HepG2 (cell line): Measurements from ENCODE around the gene RNF13. TPM values are rescaled to one million over a fixed set of nuclear protein-coding genes. Genes with fewer than 3 reads are reported as not detected.
A peak's percentile ranks its signal among the peaks of the same experiment; 100 is the strongest.

Source experiments
- ARID5B ChIP-seq: IDR thresholded peaks from 2 replicates; pipeline ENCODE4 v1.4.0; 2020; ENCODE audit warnings: mild to moderate bottlenecking, missing genetic modification reagents
- DMAP1 ChIP-seq: IDR thresholded peaks from 2 replicates; pipeline ENCODE4 v1.6.1; 2016
- FOXA1 ChIP-seq, 2 experiments: fragments of 450-650 bp in 1 of 2; sonication (generic) in 1 of 2; formaldehyde crosslinking in 1 of 2; IDR thresholded peaks; 2 replicates each; pipeline versions ENCODE4 v1.4.0 to v1.6.1; 2016 to 2020; ENCODE audit warnings: missing genetic modification reagents in 1 of 2
- GPN1 ChIP-seq: sonication (generic); formaldehyde crosslinking; IDR thresholded peaks from 2 replicates; pipeline ENCODE4 v1.5.1; 2020; ENCODE audit warnings: missing genetic modification reagents, borderline replicate concordance
- KMT2B ChIP-seq: IDR thresholded peaks from 2 replicates; pipeline ENCODE4 v1.6.1; 2016; ENCODE audit warnings: missing genetic modification reagents, missing compliant biosample characterization
- MIER3 ChIP-seq: IDR thresholded peaks from 2 replicates; pipeline ENCODE4 v1.6.1; 2016; ENCODE audit warnings: missing compliant biosample characterization, borderline replicate concordance
- PATZ1 ChIP-seq: sonication (generic); formaldehyde crosslinking; IDR thresholded peaks from 2 replicates; pipeline ENCODE4 v1.4.0; 2020; ENCODE audit warnings: missing genetic modification reagents
- PHF21A ChIP-seq: sonication (generic); formaldehyde crosslinking; IDR thresholded peaks from 2 replicates; pipeline ENCODE4 v1.5.0; 2020; ENCODE audit warnings: mild to moderate bottlenecking, missing genetic modification reagents
- RBM22 ChIP-seq: fragments of 200-400 bp; formaldehyde crosslinking; optimal IDR thresholded peaks from 2 replicates; pipeline ENCODE3; 2017; ENCODE audit warnings: mild to moderate bottlenecking, low read length, moderate library complexity
- SMARCC2 ChIP-seq: fragments of 450-650 bp; IDR thresholded peaks from 2 replicates; pipeline ENCODE4 v1.6.1; 2017; ENCODE audit warnings: antibody characterized with exemption, mild to moderate bottlenecking
- SOX13 ChIP-seq, 3 experiments: fragments of 450-650 bp in 1 of 3; sonication (generic) in 1 of 3; formaldehyde crosslinking in 1 of 3; IDR thresholded peaks in 2 of 3; conservative IDR thresholded peaks in 1 of 3; 2 replicates each; pipeline versions ENCODE4 v1.5.0 to v1.6.1; 2016 to 2020; ENCODE audit warnings: antibody characterized with exemption in 1 of 3, mild to moderate bottlenecking in 1 of 3, missing compliant biosample characterization in 1 of 3, missing genetic modification reagents in 1 of 3, moderate library complexity in 1 of 3
- SSRP1 ChIP-seq: IDR thresholded peaks from 2 replicates; pipeline ENCODE4 v1.6.1; 2016; ENCODE audit warnings: control low read depth
- ZBTB44 ChIP-seq: sonication (generic); formaldehyde crosslinking; IDR thresholded peaks from 2 replicates; pipeline ENCODE4 v1.4.0; 2020; ENCODE audit warnings: missing genetic modification reagents
- ZNF605 ChIP-seq: sonication (generic); formaldehyde crosslinking; IDR thresholded peaks from 2 replicates; pipeline ENCODE4 v1.8.0; 2022; ENCODE audit warnings: mild to moderate bottlenecking, missing genetic modification reagents
- ZNF644 ChIP-seq: IDR thresholded peaks from 2 replicates; pipeline ENCODE4 v1.6.1; 2016; ENCODE audit warnings: low read depth
- polyA plus RNA-seq, 8 experiments: library from polyadenylated mRNA; depleted of rRNA in 3 of 8; stranded (reverse) in 7 of 8; unstranded in 1 of 8; fragments of >200 nt; fragmentation: Illumina TruSeq in 4 of 8; extraction: Trizol in 4 of 8; gene quantifications; 2 replicates each; pipeline versions ENCODE4 v1.2.1 to v1.2.3, GENCODE V29; 2011 to 2016; ENCODE audit warnings: low read depth in 4 of 8, missing spikeins in 1 of 8, mixed read lengths in 1 of 8; ENCODE audit not compliant: insufficient read depth in 1 of 8
- total RNA-seq, 5 experiments: library from RNA; depleted of rRNA; stranded (reverse); fragments of >200 nt; fragmentation: Illumina TruSeq; extraction: Trizol; gene quantifications; 2 replicates each; pipeline ENCODE4 v1.2.3, GENCODE V29; 2016; ENCODE audit warnings: low read depth in 1 of 5
- TF ChIP-seq, protein P1 (sequence below): IDR thresholded peaks from 2 replicates; pipeline ENCODE4 v1.6.1; 2012; ENCODE audit warnings: inconsistent platforms
- TF ChIP-seq, protein P2 (sequence below): sonication (generic); formaldehyde crosslinking; IDR thresholded peaks from 2 replicates; pipeline ENCODE4 v1.9.0; 2022; ENCODE audit warnings: low read depth, missing genetic modification reagents
- TF ChIP-seq, protein P3 (sequence below): sonication (generic); formaldehyde crosslinking; IDR thresholded peaks from 2 replicates; pipeline ENCODE4 v1.4.0; 2020; ENCODE audit warnings: missing genetic modification reagents; ENCODE audit errors: not compliant biosample characterization

The RNF13 gene
- total and polyA plus RNA-seq, 2 of the 13 experiments (the other 11 are each of a cell fraction or from before 2014, with no cell fraction given) = 39.8 to 46.0 TPM

DNA sequence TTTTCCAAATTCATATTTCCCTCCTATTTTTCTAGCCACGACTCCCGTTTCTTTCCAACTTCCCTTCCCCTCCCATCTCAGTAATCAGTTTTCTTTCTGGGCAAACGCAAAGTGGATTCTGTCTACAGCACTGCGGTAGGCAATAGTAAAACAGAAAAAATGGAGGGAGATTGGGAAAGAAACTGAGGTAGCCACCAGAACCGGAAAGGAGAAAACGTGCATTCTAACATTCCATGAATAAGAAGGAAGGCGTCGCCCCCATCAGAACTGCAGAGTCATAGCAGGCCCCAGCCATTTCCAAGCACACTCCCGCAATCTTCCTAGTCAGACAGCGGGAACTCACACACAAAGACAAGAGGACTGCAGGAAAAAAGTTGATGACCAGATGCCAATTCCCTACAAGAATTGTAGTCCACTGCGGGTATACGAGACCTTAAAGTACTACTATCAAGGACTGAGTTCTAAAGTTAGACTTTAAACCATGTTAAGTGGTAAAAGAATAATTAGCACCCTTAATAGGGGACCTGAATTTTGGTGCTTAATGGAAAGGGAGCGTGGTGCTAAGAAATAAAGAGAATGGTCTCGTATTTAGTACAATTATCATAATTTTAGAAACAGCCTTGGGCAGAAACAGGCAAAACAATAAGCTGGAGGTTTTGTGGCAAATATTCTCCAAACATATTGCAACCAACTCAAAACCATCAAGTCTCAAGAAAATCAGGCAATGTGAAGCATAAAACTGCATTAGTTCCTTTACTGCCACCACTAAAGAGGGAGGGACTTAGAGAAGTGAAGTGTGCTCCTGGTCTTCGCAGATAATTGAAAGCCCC is 156.3 kb downstream of the RNF13 start (continued):
- TF ChIP-seq SMARCC2 = no peak
- TF ChIP-seq ZBTB44 (CRISPR knock-in tag) = no peak
- TF ChIP-seq ZNF644 (CRISPR knock-in tag) = 0 out of 2 replicates have a peak, but pooled peaks have one; percentile 16
- TF ChIP-seq FOXA1 (IDR thresholded peaks at IDR 0.05) = no peak
- TF ChIP-seq FOXA1 (CRISPR knock-in tag; IDR thresholded peaks at IDR 0.05) = no peak
- TF ChIP-seq PATZ1 (CRISPR knock-in tag) = peak; percentile 61
- TF ChIP-seq, protein P1, sequence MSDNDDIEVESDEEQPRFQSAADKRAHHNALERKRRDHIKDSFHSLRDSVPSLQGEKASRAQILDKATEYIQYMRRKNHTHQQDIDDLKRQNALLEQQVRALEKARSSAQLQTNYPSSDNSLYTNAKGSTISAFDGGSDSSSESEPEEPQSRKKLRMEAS = peak; percentile 55; the same call in 1 of the 2 replicates
- TF ChIP-seq SSRP1 = no peak
- no peak for TF ChIP-seq SOX13 (IDR thresholded peaks at IDR 0.05)
- TF ChIP-seq SOX13 (CRISPR knock-in tag; conservative IDR thresholded peaks at IDR 0.05 in 1 of 2, IDR thresholded peaks at IDR 0.05 in 1 of 2) = no peak
- TF ChIP-seq DMAP1 (CRISPR knock-in tag) = peak; percentile 65
- no peak for TF ChIP-seq MIER3 (CRISPR knock-in tag)
- no peak for TF ChIP-seq RBM22
- TF ChIP-seq ARID5B (CRISPR knock-in tag) = no peak
- TF ChIP-seq GPN1 = no peak
- peak; percentile 46 for TF ChIP-seq PHF21A (CRISPR knock-in tag)
- TF ChIP-seq, protein P2, sequence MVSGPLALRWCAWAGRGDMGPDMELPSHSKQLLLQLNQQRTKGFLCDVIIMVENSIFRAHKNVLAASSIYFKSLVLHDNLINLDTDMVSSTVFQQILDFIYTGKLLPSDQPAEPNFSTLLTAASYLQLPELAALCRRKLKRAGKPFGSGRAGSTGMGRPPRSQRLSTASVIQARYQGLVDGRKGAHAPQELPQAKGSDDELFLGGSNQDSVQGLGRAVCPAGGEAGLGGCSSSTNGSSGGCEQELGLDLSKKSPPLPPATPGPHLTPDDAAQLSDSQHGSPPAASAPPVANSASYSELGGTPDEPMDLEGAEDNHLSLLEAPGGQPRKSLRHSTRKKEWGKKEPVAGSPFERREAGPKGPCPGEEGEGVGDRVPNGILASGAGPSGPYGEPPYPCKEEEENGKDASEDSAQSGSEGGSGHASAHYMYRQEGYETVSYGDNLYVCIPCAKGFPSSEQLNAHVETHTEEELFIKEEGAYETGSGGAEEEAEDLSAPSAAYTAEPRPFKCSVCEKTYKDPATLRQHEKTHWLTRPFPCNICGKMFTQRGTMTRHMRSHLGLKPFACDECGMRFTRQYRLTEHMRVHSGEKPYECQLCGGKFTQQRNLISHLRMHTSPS (CRISPR knock-in tag) = no peak
- TF ChIP-seq, protein P3, sequence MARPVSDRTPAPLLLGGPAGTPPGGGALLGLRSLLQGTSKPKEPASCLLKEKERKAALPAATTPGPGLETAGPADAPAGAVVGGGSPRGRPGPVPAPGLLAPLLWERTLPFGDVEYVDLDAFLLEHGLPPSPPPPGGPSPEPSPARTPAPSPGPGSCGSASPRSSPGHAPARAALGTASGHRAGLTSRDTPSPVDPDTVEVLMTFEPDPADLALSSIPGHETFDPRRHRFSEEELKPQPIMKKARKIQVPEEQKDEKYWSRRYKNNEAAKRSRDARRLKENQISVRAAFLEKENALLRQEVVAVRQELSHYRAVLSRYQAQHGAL = no peak
- TF ChIP-seq ZNF605 (CRISPR knock-in tag) = 0 out of 2 replicates have a peak, but pooled peaks have one; percentile 10
- peak; percentile 53; the same call in 1 of the 2 replicates for TF ChIP-seq KMT2B
